GM12878 (cell line): ENCODE results near the gene KHDC1. TPM values are rescaled to one million over a fixed set of nuclear protein-coding genes. Genes with fewer than 3 reads are reported as not detected.

Experiments
- ATAC-seq: fragments of 200-7000 bp; cut with Tn5 transposase; 3 replicates; pipeline ENCODE4 v1.9.1; 2020; ENCODE audit warnings: mild to moderate bottlenecking, moderate library complexity
- BruUV-seq: library from RNA; stranded (reverse); fragments of 400-500 nt; replicated peaks from 2 replicates; lab custom pipeline; 2021; lab: Mats Ljungman, UMichigan
- CTCF ChIA-PET: fragments of 300-600 bp; sonication (Branson Sonifier 250); formaldehyde crosslinking; extraction: SDS; loops from one replicate; lab custom pipeline; 2021; ENCODE audit warnings: inconsistent platforms; lab: Yijun Ruan, JAX
- POLR2A ChIA-PET: fragments of 350-600 bp; formaldehyde crosslinking; extraction: SDS; loops from one replicate; lab custom pipeline; 2021; ENCODE audit warnings: inconsistent platforms; lab: Charles Lee
- RAD21 ChIA-PET: fragments of 300-600 bp; sonication (Branson Sonifier 250); formaldehyde crosslinking; loops from one replicate; lab custom pipeline; 2023; ENCODE audit warnings: antibody characterized with exemption; ENCODE audit not compliant: unreplicated experiment; lab: Charles Lee
- SMC1A ChIA-PET: fragments of 300-600 bp; sonication (Branson Sonifier 250); formaldehyde crosslinking; loops from one replicate; lab custom pipeline; 2023; ENCODE audit not compliant: unreplicated experiment, uncharacterized antibody; lab: Charles Lee
- DNase-seq: peaks from one replicate; pipeline ENCODE4 v3.0.0-alpha.2; 2011; ENCODE audit warnings: low read depth, low spot score
- FAIRE-seq: peaks from 3 replicates; lab custom pipeline; 2011; peaks lifted over from hg19 to GRCh38; lab: Jason Lieb, UNC
- H2AFZ ChIP-seq: 2 replicates; pipeline ENCODE4 v1.6.0; 2011; ENCODE audit warnings: low read depth, low read length, control low read depth; ENCODE audit not compliant: control insufficient read depth
- H3K27ac ChIP-seq: 2 replicates; pipeline ENCODE4 v1.5.1; 2011; ENCODE audit warnings: control low read depth; ENCODE audit not compliant: control insufficient read depth, insufficient read depth
- H3K27me3 ChIP-seq, 2 experiments: replicated peaks in 1 of 2; 2 replicates each; pipeline versions ENCODE4 v1.6.0 to v1.6.1; 2011; ENCODE audit warnings: low read length in 1 of 2; ENCODE audit not compliant: control insufficient read depth in 2 of 2, insufficient read depth in 2 of 2
- H3K36me3 ChIP-seq, 2 experiments: 2 replicates each; pipeline ENCODE4 v1.5.1; 2011; ENCODE audit warnings: low read length in 1 of 2; ENCODE audit not compliant: control insufficient read depth in 2 of 2, insufficient read depth in 2 of 2
- H3K4me1 ChIP-seq: 2 replicates; pipeline ENCODE4 v1.6.1; 2011; ENCODE audit warnings: mild to moderate bottlenecking, low read length, moderate library complexity, mixed read lengths; ENCODE audit not compliant: control insufficient read depth, insufficient read depth
- H3K4me2 ChIP-seq: 2 replicates; pipeline ENCODE4 v1.6.0; 2011; ENCODE audit warnings: control low read depth; ENCODE audit not compliant: control insufficient read depth, insufficient read depth
- H3K4me3 ChIP-seq: fragments of 200-600 bp; sonication (generic); 2 replicates; pipeline ENCODE4 v1.5.1; 2016
- H3K79me2 ChIP-seq: 2 replicates; pipeline ENCODE4 v1.6.0; 2011; ENCODE audit warnings: low read length; ENCODE audit not compliant: control insufficient read depth, insufficient read depth
- H3K9ac ChIP-seq: 2 replicates; pipeline ENCODE4 v1.8.0; 2011; ENCODE audit warnings: low read length, control low read depth, mixed read lengths; ENCODE audit not compliant: control insufficient read depth, insufficient read depth
- H3K9me3 ChIP-seq: replicated peaks from 3 replicates; pipeline ENCODE4 v1.5.1; 2011; ENCODE audit warnings: mild to moderate bottlenecking, low read length; ENCODE audit not compliant: control insufficient read depth, insufficient read depth
- H4K20me1 ChIP-seq: 2 replicates; pipeline ENCODE4 v1.6.0; 2011; ENCODE audit not compliant: control insufficient read depth, insufficient read depth
- CBFB ChIP-seq: IDR thresholded peaks from 2 replicates; pipeline ENCODE4 v1.6.1; 2016; ENCODE audit warnings: antibody characterized with exemption, low read depth
- CBX5 ChIP-seq: sonication (generic); IDR thresholded peaks from 2 replicates; pipeline ENCODE4 v1.6.1; 2016; ENCODE audit warnings: low read depth, moderate library complexity, mild to moderate bottlenecking, inconsistent platforms
- CEBPB ChIP-seq, 2 experiments: fragments of 150-350 bp in 1 of 2; IDR thresholded peaks; 2 replicates each; pipeline ENCODE4 v1.6.1; 2012 to 2014; ENCODE audit warnings: low read depth in 2 of 2, low read length in 2 of 2, borderline replicate concordance in 1 of 2, inconsistent platforms in 1 of 2
- CHD4 ChIP-seq: fragments of 200-600 bp; sonication (generic); IDR thresholded peaks from 2 replicates; pipeline ENCODE4 v1.6.1; 2016; ENCODE audit warnings: mild to moderate bottlenecking
- MEF2A ChIP-seq: IDR thresholded peaks from 2 replicates; pipeline ENCODE4 v1.6.1; 2011; ENCODE audit warnings: low read depth, mild to moderate bottlenecking, low read length, moderate library complexity; ENCODE audit not compliant: insufficient read depth
- MTA2 ChIP-seq: fragments of 450-650 bp; IDR thresholded peaks from 2 replicates; pipeline ENCODE4 v1.6.1; 2016; ENCODE audit warnings: low read depth, mild to moderate bottlenecking, moderate library complexity
- NRF1 ChIP-seq: conservative IDR thresholded peaks from 2 replicates; pipeline ENCODE4 v1.6.1; 2011; ENCODE audit warnings: mild to moderate bottlenecking, low read depth, low read length, improper control_type of control experiment
- RFX5 ChIP-seq: IDR thresholded peaks from 2 replicates; pipeline ENCODE4 v1.6.1; 2011; ENCODE audit warnings: low read depth, low read length, improper control_type of control experiment
- SRF ChIP-seq, 2 experiments: IDR thresholded peaks; 2 replicates each; pipeline ENCODE4 v1.6.1; 2011; ENCODE audit warnings: low read depth in 2 of 2, low read length in 2 of 2, mild to moderate bottlenecking in 1 of 2, moderate library complexity in 1 of 2
- STAT3 ChIP-seq: IDR thresholded peaks from 2 replicates; pipeline ENCODE4 v1.6.1; 2011; ENCODE audit warnings: low read depth, low read length, improper control_type of control experiment
- TBL1XR1 ChIP-seq: IDR thresholded peaks from 2 replicates; pipeline ENCODE4 v1.6.1; 2012; ENCODE audit warnings: low read depth, low read length, improper control_type of control experiment
- ZSCAN29 ChIP-seq: fragments of 450-650 bp; IDR thresholded peaks from 2 replicates; pipeline ENCODE4 v1.6.1; 2017; ENCODE audit warnings: mild to moderate bottlenecking, moderate library complexity
- WGBS: methylation state at CpG from one replicate; pipeline ENCODE4 v1.1.6; 2016; ENCODE audit warnings: low lambda C conversion rate; ENCODE audit not compliant: insufficient replicate concordance, insufficient coverage; ENCODE audit errors: missing lambda C conversion rate; 5-methylcytosine and 5-hydroxymethylcytosine counted together
- in situ Hi-C: fragments of 300-500 bp; cut with MboI; formaldehyde crosslinking; loops from 9 replicates; pipeline ENCODE4 v1.14.3; 2018; ENCODE audit warnings: mixed read lengths
- intact Hi-C: fragments of 100-400 bp; cut with micrococcal nuclease; formaldehyde crosslinking; loops from one replicate; pipeline ENCODE4 v1.14.2; 2022; ENCODE audit not compliant: unreplicated experiment
- polyA plus RNA-seq, 11 experiments: library from polyadenylated mRNA; depleted of rRNA in 4 of 11; unstranded in 6 of 11; stranded (reverse) in 5 of 11; fragments of >200 nt; fragmentation: Nextera tagmentation in 4 of 11; fragmentation: Illumina TruSeq in 1 of 11; extraction: Ambion mirVana in 4 of 11; extraction: Trizol in 1 of 11; gene quantifications; 1 replicate in 1 of 11; 2 replicates in 10 of 11; pipeline versions ENCODE4 v1.2.1 to v1.2.3, GENCODE V29; 2011 to 2016; ENCODE audit warnings: inconsistent platforms in 2 of 11, missing spikeins in 2 of 11, low read depth in 1 of 11
- total RNA-seq, 4 experiments: library from RNA; depleted of rRNA in 3 of 4; stranded (reverse); fragments of >200 nt in 3 of 4; fragmentation: Illumina TruSeq in 1 of 4; extraction: Trizol in 1 of 4; gene quantifications; 2 replicates each; pipeline versions ENCODE4 v1.2.1 to v1.2.3, GENCODE V29; 2013 to 2021
- TF ChIP-seq, protein P1 (sequence below): IDR thresholded peaks from 2 replicates; pipeline ENCODE4 v1.6.1; 2012; ENCODE audit warnings: mild to moderate bottlenecking, low read depth, low read length
- TF ChIP-seq, protein P2 (sequence below): fragments of 150-350 bp; IDR thresholded peaks from 2 replicates; pipeline ENCODE4 v1.6.1; 2016; ENCODE audit warnings: low read depth, low read length
- TF ChIP-seq, protein P3 (sequence below): fragments of 450-650 bp; IDR thresholded peaks from 2 replicates; pipeline ENCODE4 v1.6.1; 2017; ENCODE audit warnings: low read depth, mild to moderate bottlenecking, moderate library complexity

Gene KHDC1
- total and polyA plus RNA-seq, 10 of the 15 experiments (the other 5 are each of a cell fraction or from before 2014, with no cell fraction given) = 3.3 to 8.7 (median 6.3) TPM

DNA sequence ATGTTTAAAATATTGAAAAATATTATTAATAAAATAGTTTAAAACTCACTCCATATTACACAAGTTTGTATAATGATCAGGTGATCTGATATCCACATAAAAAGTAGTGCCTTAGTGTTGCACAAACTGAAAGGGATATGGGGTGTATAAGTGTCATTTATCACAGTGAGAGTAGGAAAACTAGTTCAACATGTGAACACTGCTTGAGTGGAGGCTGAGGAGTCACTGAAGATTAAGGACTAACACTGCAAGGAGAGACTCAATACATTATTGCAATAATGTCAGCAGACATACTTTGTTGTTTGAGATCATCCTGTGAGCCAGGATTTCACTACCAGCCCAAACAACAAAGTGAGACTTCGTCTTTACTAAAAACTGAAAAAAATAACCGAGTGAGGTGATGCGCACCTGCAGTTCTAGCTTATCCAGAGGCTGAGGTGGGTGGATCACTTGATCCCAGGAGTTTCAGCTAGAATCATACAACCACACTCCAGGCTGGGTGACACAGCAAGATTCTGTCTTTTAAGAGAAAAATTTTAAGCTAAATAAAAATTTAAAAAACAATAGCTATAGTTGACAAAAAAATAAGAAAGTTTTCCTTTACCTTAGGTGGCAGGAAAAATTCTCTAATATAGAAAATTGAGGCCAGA lies 35.3 kb downstream of the KHDC1 start (continued):
- TF ChIP-seq, protein P1, sequence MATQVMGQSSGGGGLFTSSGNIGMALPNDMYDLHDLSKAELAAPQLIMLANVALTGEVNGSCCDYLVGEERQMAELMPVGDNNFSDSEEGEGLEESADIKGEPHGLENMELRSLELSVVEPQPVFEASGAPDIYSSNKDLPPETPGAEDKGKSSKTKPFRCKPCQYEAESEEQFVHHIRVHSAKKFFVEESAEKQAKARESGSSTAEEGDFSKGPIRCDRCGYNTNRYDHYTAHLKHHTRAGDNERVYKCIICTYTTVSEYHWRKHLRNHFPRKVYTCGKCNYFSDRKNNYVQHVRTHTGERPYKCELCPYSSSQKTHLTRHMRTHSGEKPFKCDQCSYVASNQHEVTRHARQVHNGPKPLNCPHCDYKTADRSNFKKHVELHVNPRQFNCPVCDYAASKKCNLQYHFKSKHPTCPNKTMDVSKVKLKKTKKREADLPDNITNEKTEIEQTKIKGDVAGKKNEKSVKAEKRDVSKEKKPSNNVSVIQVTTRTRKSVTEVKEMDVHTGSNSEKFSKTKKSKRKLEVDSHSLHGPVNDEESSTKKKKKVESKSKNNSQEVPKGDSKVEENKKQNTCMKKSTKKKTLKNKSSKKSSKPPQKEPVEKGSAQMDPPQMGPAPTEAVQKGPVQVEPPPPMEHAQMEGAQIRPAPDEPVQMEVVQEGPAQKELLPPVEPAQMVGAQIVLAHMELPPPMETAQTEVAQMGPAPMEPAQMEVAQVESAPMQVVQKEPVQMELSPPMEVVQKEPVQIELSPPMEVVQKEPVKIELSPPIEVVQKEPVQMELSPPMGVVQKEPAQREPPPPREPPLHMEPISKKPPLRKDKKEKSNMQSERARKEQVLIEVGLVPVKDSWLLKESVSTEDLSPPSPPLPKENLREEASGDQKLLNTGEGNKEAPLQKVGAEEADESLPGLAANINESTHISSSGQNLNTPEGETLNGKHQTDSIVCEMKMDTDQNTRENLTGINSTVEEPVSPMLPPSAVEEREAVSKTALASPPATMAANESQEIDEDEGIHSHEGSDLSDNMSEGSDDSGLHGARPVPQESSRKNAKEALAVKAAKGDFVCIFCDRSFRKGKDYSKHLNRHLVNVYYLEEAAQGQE = no peak

DNA sequence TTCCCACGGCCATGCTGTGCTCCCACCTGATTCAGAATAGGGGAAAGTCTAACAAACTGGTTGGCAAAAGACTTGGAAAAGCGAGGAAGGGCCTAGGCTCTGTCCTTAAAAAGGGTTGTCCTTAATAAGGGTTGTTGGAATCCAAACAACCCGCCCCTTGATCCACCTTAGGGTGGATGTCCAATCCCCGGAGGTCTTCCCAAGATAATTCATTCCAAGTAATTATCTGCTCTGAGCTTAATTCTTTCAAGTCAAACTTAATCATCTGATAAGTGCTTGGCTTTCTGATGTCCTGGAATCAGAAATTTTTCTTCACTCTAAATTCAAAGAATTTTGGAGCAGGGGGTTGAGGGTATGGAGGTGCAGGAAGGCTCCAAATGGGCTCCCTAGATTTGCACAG lies 37.6 kb downstream of the KHDC1 start, which contains the start of gene KHDC1L:
Gene KHDC1L, minus strand, starts transcription at position 101 of the 400 bp plus-strand sequence. Its CDS starts 88 bp downstream, at position 13.
- POLR2A ChIA-PET = no interaction called here
- RAD21 ChIA-PET = no interaction called here
- in situ Hi-C loops = no loop called here
- FAIRE-seq (no peak), ATAC-seq (no peak), DNase-seq (no peak)
- WGBS = 13% methylated on average over 4 of the region's 4 CpGs
- SMC1A ChIA-PET = no interaction called here
- no peaks in the 10 kb centered on the region for H3K27me3 ChIP-seq
- CTCF ChIA-PET = no interaction called here
- BruUV-seq = no TSS peak
- no peaks in the 10 kb centered on the region for H3K79me2 ChIP-seq
- H4K20me1 ChIP-seq = no peaks in the 10 kb centered on the region
- H2AFZ ChIP-seq = no peak within 1 kb of the TSS
- H3K4me1 ChIP-seq = no peaks in the 10 kb centered on the region; the same call in 1 of the 2 replicates
- no peak within 1 kb of the TSS for H3K4me3 ChIP-seq
- H3K9me3 ChIP-seq = no peaks in the 10 kb centered on the region
- intact Hi-C loops = no loop called here
- H3K27ac ChIP-seq = no peak within 1 kb of the TSS
- no peak within 1 kb of the TSS for H3K4me2 ChIP-seq
- H3K36me3 ChIP-seq = no peaks in the 10 kb centered on the region
- no peak within 1 kb of the TSS for H3K9ac ChIP-seq
- TF ChIP-seq, protein P2, sequence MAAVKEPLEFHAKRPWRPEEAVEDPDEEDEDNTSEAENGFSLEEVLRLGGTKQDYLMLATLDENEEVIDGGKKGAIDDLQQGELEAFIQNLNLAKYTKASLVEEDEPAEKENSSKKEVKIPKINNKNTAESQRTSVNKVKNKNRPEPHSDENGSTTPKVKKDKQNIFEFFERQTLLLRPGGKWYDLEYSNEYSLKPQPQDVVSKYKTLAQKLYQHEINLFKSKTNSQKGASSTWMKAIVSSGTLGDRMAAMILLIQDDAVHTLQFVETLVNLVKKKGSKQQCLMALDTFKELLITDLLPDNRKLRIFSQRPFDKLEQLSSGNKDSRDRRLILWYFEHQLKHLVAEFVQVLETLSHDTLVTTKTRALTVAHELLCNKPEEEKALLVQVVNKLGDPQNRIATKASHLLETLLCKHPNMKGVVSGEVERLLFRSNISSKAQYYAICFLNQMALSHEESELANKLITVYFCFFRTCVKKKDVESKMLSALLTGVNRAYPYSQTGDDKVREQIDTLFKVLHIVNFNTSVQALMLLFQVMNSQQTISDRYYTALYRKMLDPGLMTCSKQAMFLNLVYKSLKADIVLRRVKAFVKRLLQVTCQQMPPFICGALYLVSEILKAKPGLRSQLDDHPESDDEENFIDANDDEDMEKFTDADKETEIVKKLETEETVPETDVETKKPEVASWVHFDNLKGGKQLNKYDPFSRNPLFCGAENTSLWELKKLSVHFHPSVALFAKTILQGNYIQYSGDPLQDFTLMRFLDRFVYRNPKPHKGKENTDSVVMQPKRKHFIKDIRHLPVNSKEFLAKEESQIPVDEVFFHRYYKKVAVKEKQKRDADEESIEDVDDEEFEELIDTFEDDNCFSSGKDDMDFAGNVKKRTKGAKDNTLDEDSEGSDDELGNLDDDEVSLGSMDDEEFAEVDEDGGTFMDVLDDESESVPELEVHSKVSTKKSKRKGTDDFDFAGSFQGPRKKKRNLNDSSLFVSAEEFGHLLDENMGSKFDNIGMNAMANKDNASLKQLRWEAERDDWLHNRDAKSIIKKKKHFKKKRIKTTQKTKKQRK = no peak
- TF ChIP-seq MTA2 (no peak), CBFB (no peak), CEBPB (IDR thresholded peaks at IDR 0.05; ENCODE audit: borderline replicate concordance in 1 of 2, low read depth in 2 of 2, low read length in 2 of 2) (no peak), CBX5 (no peak), SRF (IDR thresholded peaks at IDR 0.05; ENCODE audit: low read depth in 2 of 2, low read length in 2 of 2) (no peak), MEF2A (no peak), ZSCAN29 (no peak), RFX5 (no peak), CHD4 (no peak), NRF1 (no peak), STAT3 (no peak), TBL1XR1 (no peak)
- TF ChIP-seq, protein P3, sequence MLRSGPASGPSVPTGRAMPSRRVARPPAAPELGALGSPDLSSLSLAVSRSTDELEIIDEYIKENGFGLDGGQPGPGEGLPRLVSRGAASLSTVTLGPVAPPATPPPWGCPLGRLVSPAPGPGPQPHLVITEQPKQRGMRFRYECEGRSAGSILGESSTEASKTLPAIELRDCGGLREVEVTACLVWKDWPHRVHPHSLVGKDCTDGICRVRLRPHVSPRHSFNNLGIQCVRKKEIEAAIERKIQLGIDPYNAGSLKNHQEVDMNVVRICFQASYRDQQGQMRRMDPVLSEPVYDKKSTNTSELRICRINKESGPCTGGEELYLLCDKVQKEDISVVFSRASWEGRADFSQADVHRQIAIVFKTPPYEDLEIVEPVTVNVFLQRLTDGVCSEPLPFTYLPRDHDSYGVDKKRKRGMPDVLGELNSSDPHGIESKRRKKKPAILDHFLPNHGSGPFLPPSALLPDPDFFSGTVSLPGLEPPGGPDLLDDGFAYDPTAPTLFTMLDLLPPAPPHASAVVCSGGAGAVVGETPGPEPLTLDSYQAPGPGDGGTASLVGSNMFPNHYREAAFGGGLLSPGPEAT = no peak
